VCaP (cell line): ENCODE results near the gene TMEM132C.
A peak's percentile ranks its signal among the peaks of the same experiment; 100 is the strongest.
"Not testable (repeated sequence)": the region's sequence is repeated elsewhere in the genome, so short reads cannot be mapped to it uniquely, and the experiment has no call there.

Experiments used
- H3K27ac ChIP-seq: fragments of 450-650 bp; 2 replicates; pipeline ENCODE4 v1.5.1; 2017
- TF ChIP-seq, protein P1 (sequence below): fragments of 450-650 bp; conservative IDR thresholded peaks from 2 replicates; pipeline ENCODE4 v1.5.1; 2017; ENCODE audit warnings: mild to moderate bottlenecking, moderate library complexity

Gene TMEM132C

DNA sequence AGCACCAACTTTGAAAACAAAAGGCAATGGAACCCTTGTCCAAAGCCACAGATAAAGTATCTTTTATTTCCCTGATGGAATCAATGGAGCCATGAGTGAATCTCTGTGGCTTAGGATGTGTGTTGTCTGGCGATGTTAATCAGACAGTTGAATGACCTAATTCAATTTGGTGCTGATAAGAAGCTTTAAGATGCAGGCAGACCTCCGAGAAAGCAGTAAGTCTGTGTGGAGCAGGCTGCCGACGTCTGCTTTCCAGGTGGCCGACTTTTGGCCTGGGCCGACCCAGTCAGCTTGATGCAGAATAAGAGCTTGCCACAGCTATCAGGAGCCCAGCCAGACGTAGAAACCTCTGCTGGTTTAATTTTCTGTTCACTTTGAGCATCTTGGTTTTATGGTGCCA lies 21.1 kb upstream of the TMEM132C start:
- TF ChIP-seq, protein P1, sequence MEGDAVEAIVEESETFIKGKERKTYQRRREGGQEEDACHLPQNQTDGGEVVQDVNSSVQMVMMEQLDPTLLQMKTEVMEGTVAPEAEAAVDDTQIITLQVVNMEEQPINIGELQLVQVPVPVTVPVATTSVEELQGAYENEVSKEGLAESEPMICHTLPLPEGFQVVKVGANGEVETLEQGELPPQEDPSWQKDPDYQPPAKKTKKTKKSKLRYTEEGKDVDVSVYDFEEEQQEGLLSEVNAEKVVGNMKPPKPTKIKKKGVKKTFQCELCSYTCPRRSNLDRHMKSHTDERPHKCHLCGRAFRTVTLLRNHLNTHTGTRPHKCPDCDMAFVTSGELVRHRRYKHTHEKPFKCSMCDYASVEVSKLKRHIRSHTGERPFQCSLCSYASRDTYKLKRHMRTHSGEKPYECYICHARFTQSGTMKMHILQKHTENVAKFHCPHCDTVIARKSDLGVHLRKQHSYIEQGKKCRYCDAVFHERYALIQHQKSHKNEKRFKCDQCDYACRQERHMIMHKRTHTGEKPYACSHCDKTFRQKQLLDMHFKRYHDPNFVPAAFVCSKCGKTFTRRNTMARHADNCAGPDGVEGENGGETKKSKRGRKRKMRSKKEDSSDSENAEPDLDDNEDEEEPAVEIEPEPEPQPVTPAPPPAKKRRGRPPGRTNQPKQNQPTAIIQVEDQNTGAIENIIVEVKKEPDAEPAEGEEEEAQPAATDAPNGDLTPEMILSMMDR, result no peak

DNA sequence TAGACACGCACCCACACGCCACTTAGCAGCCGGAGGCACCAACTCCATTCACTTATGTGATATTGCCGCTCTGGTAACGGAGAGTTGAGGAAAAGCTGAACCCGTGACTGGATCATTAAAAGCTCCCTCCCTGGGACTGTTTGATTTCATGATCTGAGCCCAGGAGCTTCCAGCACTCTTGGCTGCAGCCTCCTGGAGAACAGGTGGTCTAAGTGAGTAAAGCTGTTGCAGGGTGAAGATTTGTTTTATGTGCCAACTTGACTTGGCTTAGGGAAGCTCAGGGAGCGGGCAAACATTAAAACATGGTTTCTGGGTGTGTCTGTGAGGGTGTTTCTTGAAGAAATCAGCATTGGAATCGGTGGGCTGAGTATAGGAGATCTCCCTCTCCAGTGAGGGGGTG lies 16.9 kb upstream of the TMEM132C start:
- no peak overlapping the region for H3K27ac ChIP-seq
- TF ChIP-seq, protein P1, result no peak

More for the DNA sequence above, 21.1 kb upstream of the TMEM132C start:
- H3K27ac ChIP-seq, result no peak overlapping the region

DNA sequence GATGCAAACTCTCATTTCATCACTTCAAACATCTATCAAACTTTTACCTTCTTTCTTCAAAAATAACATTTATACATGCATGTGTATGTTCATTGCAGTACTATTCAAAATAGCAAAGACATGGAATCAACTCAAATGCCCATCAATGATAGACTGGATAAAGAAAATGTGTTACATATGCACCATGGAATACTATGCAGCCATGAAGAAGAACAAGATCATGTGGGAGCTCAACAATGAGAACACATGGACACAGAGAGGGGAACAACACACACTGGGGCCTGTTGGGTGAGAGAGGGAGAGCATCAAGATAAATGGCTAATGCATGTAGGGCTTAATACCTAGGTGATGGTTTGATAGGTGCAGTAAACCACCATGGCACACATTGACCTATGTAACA lies 13.1 kb upstream of the TMEM132C start:
- not testable (repeated sequence) for H3K27ac ChIP-seq

DNA sequence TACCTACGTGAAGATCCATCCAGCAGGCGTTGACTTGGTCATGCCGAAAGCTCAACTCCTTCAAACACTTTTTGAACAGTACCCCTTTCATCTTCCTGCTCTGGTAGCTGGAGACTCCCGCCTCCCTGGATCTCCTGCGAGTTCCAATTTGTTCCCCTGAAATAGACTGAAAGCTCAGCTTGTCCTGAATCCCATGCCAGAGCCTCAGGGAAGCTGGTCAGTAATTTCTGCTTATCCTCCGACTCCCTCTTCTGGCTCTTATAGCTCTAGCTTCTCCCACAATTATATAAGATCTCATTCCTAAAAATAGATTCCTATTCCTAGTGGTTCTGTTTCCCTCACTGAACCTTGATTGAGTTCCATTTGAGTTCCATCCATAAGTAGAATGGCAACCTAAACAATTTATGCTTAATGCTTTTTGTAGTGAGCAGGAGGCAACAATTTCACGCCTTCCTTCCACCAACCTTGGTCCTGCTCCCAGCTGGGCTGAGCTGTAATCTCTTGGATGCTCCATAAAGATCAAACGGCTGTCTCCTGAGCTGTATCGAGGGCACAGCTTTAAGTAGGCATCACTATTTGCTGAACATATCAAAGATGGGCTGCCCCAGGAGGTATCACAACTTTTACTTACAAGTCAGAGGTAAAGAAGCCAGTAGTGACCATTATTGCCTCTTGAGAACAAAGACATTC lies 8.0 kb upstream of the TMEM132C start:
- TF ChIP-seq, protein P1, result no peak
- H3K27ac ChIP-seq, result no peak overlapping the region

DNA sequence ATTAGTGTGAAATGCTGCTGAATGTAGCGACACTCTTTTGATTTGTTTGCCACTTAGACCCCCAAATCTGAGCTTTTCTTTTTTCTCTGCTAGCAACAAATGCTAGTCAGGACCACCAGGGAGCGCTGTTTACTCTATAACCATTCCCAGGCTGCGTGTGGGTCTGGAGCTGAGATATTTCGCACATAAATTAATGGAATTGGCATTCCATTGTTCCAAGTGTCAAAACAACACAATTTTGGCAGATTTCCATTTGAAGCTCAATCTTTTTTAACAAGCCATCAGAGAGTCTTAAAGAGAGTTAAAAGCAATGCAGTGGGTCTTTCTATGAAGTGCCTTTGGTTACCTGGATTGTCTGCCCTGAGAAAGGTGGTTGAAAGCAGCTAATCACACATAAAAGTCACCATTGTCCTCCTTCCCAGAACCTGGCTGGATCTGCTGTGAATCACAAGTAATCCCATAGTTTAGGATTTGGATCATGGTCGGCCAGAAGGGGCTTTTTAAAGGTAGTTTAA lies 7.4 kb upstream of the TMEM132C start:
- TF ChIP-seq, protein P1, result peak; percentile 79
- H3K27ac ChIP-seq, result no peak overlapping the region

DNA sequence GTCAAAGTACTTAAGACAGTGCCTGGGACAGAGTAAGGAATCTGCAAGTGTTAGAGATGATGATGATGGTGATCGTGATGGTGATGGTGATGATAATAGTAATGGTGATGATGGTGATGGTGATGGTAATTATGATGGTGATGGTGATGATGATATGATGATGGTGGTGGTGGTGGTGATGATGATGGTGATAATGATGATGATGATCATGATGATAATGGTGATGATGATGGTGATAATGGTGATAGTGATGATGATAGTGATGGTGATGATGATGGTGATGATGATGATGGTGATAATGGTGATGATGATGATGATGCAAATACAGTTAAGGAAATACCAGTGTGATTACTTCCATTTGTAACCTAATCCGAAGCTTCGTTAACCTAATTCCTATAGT lies 5.2 kb upstream of the TMEM132C start:
- TF ChIP-seq, protein P1, result no peak
- no peak overlapping the region for H3K27ac ChIP-seq

DNA sequence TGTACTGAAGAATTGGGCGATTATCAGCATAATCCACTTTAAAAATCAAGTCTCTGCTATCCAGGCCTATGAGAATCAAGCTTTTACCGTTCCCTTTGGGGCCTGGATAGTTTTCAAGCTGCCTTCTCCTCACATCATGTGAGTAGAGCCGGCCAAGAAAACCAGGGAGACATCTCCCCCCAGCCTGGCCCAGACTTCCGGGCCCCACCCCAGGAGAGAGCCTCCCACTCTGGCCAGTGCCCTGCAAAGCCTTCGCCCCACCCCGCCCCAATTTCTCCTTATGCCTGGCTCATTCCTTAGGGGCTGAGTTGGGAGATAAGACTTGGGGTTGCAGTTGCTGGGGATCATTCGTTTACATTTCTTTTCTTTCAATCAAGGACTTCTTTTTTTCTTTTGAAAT lies 1.4 kb upstream of the TMEM132C start:
- H3K27ac ChIP-seq, result no peak overlapping the region
- TF ChIP-seq, protein P1, result no peak

DNA sequence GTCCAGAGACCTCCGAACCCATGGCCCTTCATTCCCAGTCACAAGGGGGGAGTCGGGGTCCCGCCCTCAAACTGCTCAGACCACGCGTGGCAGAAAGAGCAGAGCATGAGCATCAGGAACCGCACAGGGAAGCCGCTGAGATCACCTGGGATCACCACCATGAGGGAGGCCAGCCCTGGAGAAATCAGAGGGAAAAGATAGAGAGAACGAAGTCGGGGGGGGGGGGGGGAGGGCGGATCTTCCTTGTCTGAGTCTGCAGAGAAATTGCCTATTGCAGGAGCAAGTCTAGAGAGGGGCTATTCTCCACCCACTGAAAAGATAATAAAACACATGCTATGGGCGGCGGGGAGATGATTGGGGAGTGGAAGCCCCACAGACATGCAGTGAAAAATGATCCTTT lies 884 bp upstream of the TMEM132C start:
- TF ChIP-seq, protein P1, result no peak
- H3K27ac ChIP-seq, result no peak overlapping the region
